GM12875 (cell line): ENCODE data around the gene SCAMP2.

Experiments
- H3K4me3 ChIP-seq: one replicate; pipeline ENCODE4 v1.5.1; 2011; ENCODE audit warnings: low read depth, low read length, control low read depth
- CTCF ChIP-seq: IDR thresholded peaks from 2 replicates; pipeline ENCODE4 v1.5.1; 2011; ENCODE audit warnings: low read depth, mild to moderate bottlenecking, control low read depth, inconsistent platforms, low read length, moderate library complexity, borderline replicate concordance; ENCODE audit not compliant: insufficient read depth

SCAMP2 gene

GRCh38 chr15:74831813-74832495, 41.2 kb downstream of the SCAMP2 start:
- H3K4me3 ChIP-seq: no peak overlapping the region
- no peak for TF ChIP-seq CTCF

GRCh38 chr15:74830868-74831267, 42.3 kb downstream of the SCAMP2 start:
- TF ChIP-seq CTCF: no peak
- no peak overlapping the region for H3K4me3 ChIP-seq

- TF ChIP-seq CTCF: no peak
- no peak overlapping the region for H3K4me3 ChIP-seq
Observed at GRCh38 chr15:74829991-74830390, 43.2 kb downstream of the SCAMP2 start.

- TF ChIP-seq CTCF: no peak
- H3K4me3 ChIP-seq: no peak overlapping the region
Observed at GRCh38 chr15:74829486-74829885, 43.7 kb downstream of the SCAMP2 start.

- no peak overlapping the region for H3K4me3 ChIP-seq
- TF ChIP-seq CTCF: no peak
Observed at GRCh38 chr15:74828835-74829234, 44.3 kb downstream of the SCAMP2 start.

GRCh38 chr15:74827614-74828013, 45.6 kb downstream of the SCAMP2 start:
- H3K4me3 ChIP-seq: no peak overlapping the region
- no peak for TF ChIP-seq CTCF

GRCh38 chr15:74826921-74827320, 46.2 kb downstream of the SCAMP2 start:
- H3K4me3 ChIP-seq: no peak overlapping the region
- no peak for TF ChIP-seq CTCF
